ENCODE results near the gene FUT7. TPM values are rescaled to one million over a fixed set of nuclear protein-coding genes. Genes with fewer than 3 reads are reported as not detected.

Gene FUT7, protein sequence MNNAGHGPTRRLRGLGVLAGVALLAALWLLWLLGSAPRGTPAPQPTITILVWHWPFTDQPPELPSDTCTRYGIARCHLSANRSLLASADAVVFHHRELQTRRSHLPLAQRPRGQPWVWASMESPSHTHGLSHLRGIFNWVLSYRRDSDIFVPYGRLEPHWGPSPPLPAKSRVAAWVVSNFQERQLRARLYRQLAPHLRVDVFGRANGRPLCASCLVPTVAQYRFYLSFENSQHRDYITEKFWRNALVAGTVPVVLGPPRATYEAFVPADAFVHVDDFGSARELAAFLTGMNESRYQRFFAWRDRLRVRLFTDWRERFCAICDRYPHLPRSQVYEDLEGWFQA
- total RNA-seq = under 1 TPM in 1 of 4 donors, not detected in 3; 0.60 TPM

DNA sequence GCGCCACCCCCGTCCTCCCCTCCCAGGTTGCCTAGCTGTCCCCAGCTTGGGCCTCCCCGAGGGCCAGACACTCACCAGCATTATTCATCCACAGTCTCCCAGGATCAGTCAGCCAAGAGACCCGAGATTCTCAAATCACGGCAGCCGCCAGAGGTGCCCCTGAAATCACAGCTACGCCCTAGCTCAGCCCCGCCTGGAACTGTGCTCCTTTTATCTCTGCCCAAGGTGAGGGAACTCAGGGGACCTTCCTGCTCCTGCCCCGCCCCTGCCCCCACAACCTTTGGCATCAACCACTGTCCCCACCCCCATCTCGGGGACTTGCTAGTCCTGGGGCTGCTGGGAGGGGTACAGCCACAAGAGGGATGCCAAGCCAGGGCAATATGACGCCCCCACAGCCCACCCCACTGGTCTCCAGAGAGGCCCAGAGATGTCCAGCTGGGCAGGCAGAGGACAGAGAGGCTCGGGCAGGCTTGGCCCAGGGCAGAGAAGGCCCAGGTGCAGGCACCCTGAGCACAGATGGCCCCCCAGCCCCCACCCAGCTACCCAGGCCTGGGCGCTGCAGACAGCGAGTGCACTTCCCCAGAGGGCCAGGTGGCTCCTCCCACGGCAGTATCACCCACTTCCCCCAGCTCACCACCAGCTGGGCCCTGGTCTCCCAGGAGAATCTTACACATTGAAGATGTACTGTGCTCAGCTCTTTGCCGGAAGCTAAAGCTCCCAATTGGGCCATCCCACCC, at the start of gene FUT7:
Gene FUT7, minus strand, starts transcription at position 185 of the 737 bp plus-strand sequence. Its CDS starts 97 bp downstream, at position 88.
- peak within 1 kb of the TSS in 1 of 4 donors; percentile 4 for H3K4me3 ChIP-seq
- H3K36me3 ChIP-seq = peaks cover 0 to 1% (median 0%) of the 10 kb centered on the region in 3 donors
- WGBS, 2 donors = 52 to 63% methylated on average over 10 to 16 of the region's 16 CpGs
- H3K27me3 ChIP-seq = no peaks in the 10 kb centered on the region
- TF ChIP-seq, protein P1, sequence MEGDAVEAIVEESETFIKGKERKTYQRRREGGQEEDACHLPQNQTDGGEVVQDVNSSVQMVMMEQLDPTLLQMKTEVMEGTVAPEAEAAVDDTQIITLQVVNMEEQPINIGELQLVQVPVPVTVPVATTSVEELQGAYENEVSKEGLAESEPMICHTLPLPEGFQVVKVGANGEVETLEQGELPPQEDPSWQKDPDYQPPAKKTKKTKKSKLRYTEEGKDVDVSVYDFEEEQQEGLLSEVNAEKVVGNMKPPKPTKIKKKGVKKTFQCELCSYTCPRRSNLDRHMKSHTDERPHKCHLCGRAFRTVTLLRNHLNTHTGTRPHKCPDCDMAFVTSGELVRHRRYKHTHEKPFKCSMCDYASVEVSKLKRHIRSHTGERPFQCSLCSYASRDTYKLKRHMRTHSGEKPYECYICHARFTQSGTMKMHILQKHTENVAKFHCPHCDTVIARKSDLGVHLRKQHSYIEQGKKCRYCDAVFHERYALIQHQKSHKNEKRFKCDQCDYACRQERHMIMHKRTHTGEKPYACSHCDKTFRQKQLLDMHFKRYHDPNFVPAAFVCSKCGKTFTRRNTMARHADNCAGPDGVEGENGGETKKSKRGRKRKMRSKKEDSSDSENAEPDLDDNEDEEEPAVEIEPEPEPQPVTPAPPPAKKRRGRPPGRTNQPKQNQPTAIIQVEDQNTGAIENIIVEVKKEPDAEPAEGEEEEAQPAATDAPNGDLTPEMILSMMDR (IDR thresholded peaks at IDR 0.05) = no peak
- no peak for TF ChIP-seq POLR2A (IDR thresholded peaks at IDR 0.05)
- TF ChIP-seq EP300 (IDR thresholded peaks at IDR 0.05) = no peak
- H3K9me3 ChIP-seq = no peaks in the 10 kb centered on the region
- H3K27ac ChIP-seq = peak within 1 kb of the TSS in 2 of 4 donors; percentile 5 to 66
- DNase-seq (ENCODE audit: low spot score in 2 of 2) = no peak
- peaks cover 0 to 52% (median 41%) of the 10 kb centered on the region in 4 donors for H3K4me1 ChIP-seq

DNA sequence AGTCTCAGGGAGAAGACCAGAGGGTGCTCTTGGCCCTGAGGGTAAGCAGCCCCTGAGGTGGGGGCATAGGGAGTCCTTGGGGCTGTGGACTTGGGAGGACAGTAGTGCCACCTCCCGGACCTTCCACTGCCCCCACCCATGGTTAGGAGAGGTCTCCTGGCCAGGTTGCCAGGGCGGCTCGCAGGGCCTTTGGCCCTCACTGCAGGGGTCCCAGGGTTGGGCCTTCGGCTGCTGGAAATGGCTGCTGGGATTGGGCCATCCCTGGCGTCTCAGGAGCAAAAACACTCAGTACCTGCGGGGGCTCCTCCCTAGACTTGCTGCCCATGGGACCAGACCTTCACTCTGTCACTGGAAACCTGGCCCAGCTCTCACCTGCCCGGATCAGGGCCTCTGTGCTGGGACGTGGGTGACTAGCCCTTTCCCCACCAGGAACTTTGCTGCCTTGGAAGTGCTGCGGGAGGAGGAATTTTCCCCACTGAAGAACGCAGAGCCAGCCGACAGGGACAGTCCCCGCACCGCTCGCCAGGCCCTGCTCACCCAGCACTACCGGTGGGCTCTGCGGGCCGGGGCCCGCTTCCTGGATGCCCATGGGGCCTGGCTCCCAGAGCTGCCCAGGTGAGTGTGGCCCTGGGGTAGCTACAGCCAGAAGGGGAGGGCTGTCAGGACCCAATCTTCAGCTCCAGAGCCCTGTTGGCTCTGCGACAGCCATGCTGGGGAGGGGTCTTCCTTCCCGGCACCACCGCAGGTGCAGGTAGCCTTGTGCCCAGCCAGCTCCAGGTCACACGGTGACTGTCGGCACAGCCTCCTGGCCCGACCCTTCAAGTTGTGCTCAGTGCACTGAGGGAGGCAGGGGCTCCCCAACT, 48.6 kb upstream of the FUT7 start:
- 87 to 88% methylated on average over 19 to 20 of the region's 24 CpGs for WGBS, 2 donors
- TF ChIP-seq EP300 (IDR thresholded peaks at IDR 0.05) (no peak), POLR2A (IDR thresholded peaks at IDR 0.05) (no peak)
- TF ChIP-seq, protein P1 (IDR thresholded peaks at IDR 0.05) = no peak

DNA sequence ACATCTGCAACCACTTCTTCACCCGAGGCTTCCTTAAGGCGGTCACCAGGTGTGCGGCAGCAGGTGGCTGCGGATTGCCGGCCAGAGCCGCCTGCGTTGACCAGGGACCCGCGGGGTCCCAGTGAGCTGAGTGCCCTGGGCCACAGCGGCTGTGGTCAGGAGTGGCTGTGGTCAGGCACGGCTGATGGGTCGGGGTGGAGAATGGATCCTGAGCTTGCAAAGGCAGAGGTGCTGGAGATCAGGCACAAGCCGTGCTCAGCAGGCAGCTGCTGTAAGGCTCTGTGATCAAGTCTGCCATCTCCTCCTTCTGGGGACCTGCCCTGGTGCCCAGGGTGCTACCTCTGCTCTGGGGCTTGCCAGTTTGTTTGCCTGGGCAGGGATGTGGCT, 47.5 kb upstream of the FUT7 start:
- Histone ChIP-seq H3K9me3 (no peaks in the 10 kb centered on the region), H3K4me1 (peaks cover 0 to 25% (median 13%) of the 10 kb centered on the region in 4 donors), H3K27ac (no peak overlapping the region), H3K27me3 (peaks cover 0 to 4% of the 10 kb centered on the region in 2 donors), H3K36me3 (peaks cover 0 to 56% (median 24%) of the 10 kb centered on the region in 3 donors), H3K4me3 (no peak overlapping the region)
- TF ChIP-seq POLR2A (IDR thresholded peaks at IDR 0.05) (no peak), EP300 (IDR thresholded peaks at IDR 0.05) (no peak)
- TF ChIP-seq, protein P1 (IDR thresholded peaks at IDR 0.05) = no peak
- WGBS, 2 donors = 68 to 73% methylated on average over 11 to 12 of the region's 13 CpGs
- DNase-seq (ENCODE audit: low spot score in 2 of 2) = no peak

More for the DNA sequence above, 48.6 kb upstream of the FUT7 start:
- peaks cover 0 to 56% (median 24%) of the 10 kb centered on the region in 3 donors for H3K36me3 ChIP-seq
- peaks cover 0 to 4% of the 10 kb centered on the region in 2 donors for H3K27me3 ChIP-seq
- no peak overlapping the region for H3K4me3 ChIP-seq
- DNase-seq (ENCODE audit: low spot score in 2 of 2) = no peak
- H3K27ac ChIP-seq = no peak overlapping the region
- peaks cover 0 to 33% (median 18%) of the 10 kb centered on the region in 4 donors for H3K4me1 ChIP-seq
- H3K9me3 ChIP-seq = no peaks in the 10 kb centered on the region

DNA sequence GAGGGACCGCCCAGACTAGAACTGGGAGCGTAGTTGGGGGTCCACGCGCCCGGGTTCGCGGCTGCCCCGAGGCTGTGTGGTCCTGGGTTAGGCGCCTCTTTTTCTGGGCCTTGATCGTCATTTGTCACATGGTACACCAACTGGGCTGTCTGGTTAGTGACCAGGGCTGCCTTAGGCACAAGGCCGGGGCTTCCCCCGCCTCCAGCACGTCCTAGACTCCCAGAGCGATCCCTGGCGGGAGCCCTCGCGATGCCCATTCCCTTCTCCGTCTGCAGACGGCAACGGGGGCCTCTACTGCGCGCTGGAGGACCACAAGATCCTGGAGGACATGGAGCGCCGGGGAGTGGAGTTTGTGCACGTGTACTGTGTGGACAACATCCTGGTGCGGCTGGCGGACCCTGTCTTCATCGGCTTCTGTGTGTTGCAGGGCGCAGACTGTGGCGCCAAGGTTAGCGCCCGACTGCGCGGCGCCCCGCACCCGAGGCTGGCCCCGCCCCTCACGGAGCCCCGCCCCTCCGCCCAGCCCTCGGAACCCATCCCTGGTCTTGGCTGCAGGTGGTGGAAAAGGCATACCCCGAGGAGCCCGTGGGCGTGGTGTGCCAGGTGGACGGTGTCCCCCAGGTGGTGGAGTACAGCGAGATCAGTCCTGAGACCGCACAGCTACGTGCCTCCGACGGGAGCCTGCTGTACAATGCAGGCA, 47.0 kb upstream of the FUT7 start:
- WGBS, 2 donors = 40 to 59% methylated on average over 37 to 43 of the region's 51 CpGs
- Histone ChIP-seq H3K27ac (peak overlapping the region in 2 of 4 donors; percentile 81 to 89), H3K36me3 (peaks cover 0 to 56% (median 24%) of the 10 kb centered on the region in 3 donors), H3K4me3 (peak overlapping the region in 2 of 4 donors; percentile 48 to 82), H3K9me3 (no peaks in the 10 kb centered on the region), H3K4me1 (peaks cover 0 to 25% (median 13%) of the 10 kb centered on the region in 4 donors), H3K27me3 (peaks cover 0 to 4% of the 10 kb centered on the region in 2 donors)
- no peak for DNase-seq (ENCODE audit: low spot score in 2 of 2)
- TF ChIP-seq EP300 (IDR thresholded peaks at IDR 0.05) (no peak), POLR2A (IDR thresholded peaks at IDR 0.05) (no peak)
- TF ChIP-seq, protein P1 (IDR thresholded peaks at IDR 0.05) = no peak

Data from tibial nerve (tissue), 4 donors.